22Rv1 (cell line): ENCODE data around the gene MAPK8IP1.

Experiments
- H3K27ac ChIP-seq: fragments of 450-650 bp; 2 replicates; pipeline ENCODE4 v1.5.1; 2017
- ZFX ChIP-seq: fragments of 450-650 bp; IDR thresholded peaks from 2 replicates; pipeline ENCODE4 v1.6.1; 2017; ENCODE audit warnings: antibody characterized with exemption, borderline replicate concordance
- TF ChIP-seq, protein P1 (sequence below): fragments of 450-650 bp; IDR thresholded peaks from 2 replicates; pipeline ENCODE4 v1.5.1; 2017; ENCODE audit warnings: mild to moderate bottlenecking

Gene MAPK8IP1

DNA sequence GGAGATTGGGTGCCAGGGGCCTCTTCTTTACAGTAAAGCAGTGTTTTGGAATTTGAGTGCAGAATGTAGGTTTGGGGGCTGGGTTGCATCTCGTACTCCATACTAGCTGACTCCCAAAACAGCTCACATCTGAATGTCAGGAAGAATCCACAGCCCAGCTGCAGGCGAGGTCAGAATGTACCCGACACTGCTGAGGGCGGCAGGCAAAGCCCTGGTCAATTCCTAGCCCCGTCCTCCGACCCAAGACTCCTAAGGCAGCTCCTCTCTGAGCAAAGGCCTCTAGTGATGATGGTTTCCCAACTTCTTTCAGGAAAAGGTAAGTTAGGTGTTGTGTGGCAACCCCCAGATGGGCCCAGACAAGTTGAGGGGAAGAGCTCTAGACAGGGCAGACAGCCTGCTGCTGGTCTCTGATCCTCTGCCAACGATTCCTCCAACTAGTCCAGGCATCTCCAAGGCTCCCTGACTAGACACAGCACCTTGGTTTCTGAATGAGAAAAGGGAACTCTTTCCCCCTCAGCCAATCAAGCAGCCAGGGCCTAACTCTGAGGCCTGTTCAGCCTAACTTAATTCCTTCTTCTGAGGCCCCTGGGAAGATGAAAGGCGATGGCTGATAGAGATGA lies 45.6 kb downstream of the MAPK8IP1 start:
- no peak for TF ChIP-seq ZFX
- TF ChIP-seq, protein P1, sequence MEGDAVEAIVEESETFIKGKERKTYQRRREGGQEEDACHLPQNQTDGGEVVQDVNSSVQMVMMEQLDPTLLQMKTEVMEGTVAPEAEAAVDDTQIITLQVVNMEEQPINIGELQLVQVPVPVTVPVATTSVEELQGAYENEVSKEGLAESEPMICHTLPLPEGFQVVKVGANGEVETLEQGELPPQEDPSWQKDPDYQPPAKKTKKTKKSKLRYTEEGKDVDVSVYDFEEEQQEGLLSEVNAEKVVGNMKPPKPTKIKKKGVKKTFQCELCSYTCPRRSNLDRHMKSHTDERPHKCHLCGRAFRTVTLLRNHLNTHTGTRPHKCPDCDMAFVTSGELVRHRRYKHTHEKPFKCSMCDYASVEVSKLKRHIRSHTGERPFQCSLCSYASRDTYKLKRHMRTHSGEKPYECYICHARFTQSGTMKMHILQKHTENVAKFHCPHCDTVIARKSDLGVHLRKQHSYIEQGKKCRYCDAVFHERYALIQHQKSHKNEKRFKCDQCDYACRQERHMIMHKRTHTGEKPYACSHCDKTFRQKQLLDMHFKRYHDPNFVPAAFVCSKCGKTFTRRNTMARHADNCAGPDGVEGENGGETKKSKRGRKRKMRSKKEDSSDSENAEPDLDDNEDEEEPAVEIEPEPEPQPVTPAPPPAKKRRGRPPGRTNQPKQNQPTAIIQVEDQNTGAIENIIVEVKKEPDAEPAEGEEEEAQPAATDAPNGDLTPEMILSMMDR, result no peak
- 0 out of 2 replicates have a peak overlapping the region, but pooled peaks have one; percentile 12 for H3K27ac ChIP-seq

DNA sequence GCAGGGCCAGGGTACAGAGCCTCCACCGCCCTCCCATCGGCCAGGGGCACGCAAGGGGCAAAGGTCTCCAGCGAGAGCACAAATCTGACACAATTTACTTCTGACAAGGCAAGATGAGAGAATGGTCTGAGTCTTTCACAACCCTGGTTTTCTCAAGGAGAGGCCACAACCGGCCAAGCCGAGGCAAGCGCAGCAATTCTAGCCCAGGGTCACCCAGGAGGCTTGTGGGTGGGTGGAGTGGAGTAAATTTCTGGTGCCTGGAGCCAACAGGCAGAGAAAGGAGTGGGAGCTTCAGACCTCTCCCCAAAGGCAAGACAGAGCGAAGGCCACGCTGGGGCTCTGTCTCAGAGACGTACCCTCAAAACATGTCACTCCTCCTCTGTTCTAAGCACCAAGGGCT lies 46.3 kb downstream of the MAPK8IP1 start:
- no peak for TF ChIP-seq ZFX
- TF ChIP-seq, protein P1, result no peak
- no peak overlapping the region for H3K27ac ChIP-seq

- H3K27ac ChIP-seq, result no peak overlapping the region
- TF ChIP-seq, protein P1, result no peak
- no peak for TF ChIP-seq ZFX
Measured at GRCh38 chr11:45932217-45932616, 46.8 kb downstream of the MAPK8IP1 start.

DNA sequence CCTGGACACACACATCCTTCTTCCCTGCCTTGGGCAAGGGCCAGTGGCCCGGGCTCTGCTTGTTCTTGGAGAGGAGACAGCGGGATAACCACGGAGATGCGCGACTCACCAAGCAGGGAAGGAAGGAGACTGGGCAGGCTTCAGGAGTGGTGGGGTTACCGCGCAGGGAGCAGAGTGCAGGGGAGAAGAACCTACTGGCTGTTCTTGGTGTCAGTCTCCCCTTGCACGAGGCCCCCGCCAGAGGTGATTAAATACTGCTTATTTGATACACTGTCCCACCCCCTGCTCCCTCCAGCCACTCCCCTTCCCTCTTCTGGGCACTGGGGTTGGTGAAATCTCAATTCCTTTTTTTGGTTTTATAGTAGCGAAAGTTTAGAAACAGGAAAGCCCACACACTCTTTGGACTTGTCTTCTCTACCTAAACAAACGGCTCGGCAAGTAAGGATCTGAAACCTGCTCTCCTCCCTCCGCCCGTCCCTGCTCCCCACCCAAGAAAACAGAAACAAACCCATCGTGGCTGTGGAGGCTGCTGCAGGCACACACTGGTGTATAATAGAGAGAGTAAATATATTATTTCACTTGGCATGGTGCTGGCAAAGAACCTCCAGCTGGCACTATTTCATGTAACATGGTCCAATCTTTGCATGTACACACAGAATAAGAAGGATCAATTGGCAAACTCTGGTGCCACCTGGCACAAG lies 47.8 kb downstream of the MAPK8IP1 start:
- TF ChIP-seq ZFX, result no peak
- TF ChIP-seq, protein P1, result no peak
- no peak overlapping the region for H3K27ac ChIP-seq

GRCh38 chr11:45933846-45934579 lies 48.6 kb downstream of the MAPK8IP1 start:
- no peak for TF ChIP-seq ZFX
- TF ChIP-seq, protein P1, result no peak
- no peak overlapping the region for H3K27ac ChIP-seq

- no peak for TF ChIP-seq ZFX
- TF ChIP-seq, protein P1, result no peak
- no peak overlapping the region for H3K27ac ChIP-seq
Measured at GRCh38 chr11:45934580-45935318, 49.3 kb downstream of the MAPK8IP1 start.
